HG02884 (cell line): Measurements from ENCODE around the gene CTDNEP1.
A peak's percentile ranks its signal among the peaks of the same experiment; 100 is the strongest.
"Not testable (repeated sequence)": the region's sequence is repeated elsewhere in the genome, so short reads cannot be mapped to it uniquely, and the experiment has no call there.

ENCODE experiments used
- ATAC-seq: cut with Tn5 transposase; IDR thresholded peaks from one replicate; pipeline ENCODE4 v1.9.1; 2021; ENCODE audit warnings: mild to moderate bottlenecking, moderate library complexity; ENCODE audit not compliant: unreplicated experiment

CTDNEP1 gene

GRCh38 chr17:7249214-7249613 is 2.3 kb downstream of the CTDNEP1 start:
- no peak for ATAC-seq

- ATAC-seq = no peak
Measured at GRCh38 chr17:7248796-7249195, 2.7 kb downstream of the CTDNEP1 start.

- ATAC-seq = no peak
Measured at GRCh38 chr17:7246779-7247178, 4.8 kb downstream of the CTDNEP1 start.

DNA sequence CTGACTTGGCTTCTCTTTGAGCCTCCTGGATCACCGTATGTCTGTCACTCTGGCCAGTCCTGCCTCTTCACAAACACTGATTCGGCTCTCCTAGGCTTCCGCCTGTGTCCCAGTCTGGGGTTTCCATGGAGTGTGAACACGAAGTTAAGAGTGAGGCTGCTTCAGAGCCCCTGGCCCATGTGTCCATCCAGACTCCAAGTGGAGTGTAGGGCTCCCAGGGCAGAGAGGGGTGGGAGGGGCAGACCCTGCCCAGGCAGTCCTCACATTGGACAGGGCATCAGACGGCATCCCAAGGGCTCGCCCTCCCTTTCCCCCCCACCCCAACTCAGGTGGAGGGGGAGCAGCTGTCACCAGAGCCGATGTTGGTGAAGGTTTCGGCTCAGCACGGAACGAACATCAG is 7.7 kb downstream of the CTDNEP1 start:
- ATAC-seq = not testable (repeated sequence)

- no peak for ATAC-seq
Measured at GRCh38 chr17:7243453-7243729, 8.1 kb downstream of the CTDNEP1 start.

- ATAC-seq = no peak
Measured at GRCh38 chr17:7242717-7243452, 8.6 kb downstream of the CTDNEP1 start.

- ATAC-seq = no peak
Measured at GRCh38 chr17:7241783-7242716, 9.5 kb downstream of the CTDNEP1 start, which contains the start of gene GABARAP. Gene GABARAP (minus strand): TSS chr17:7242449. CDS start chr17:7242330, 119 bp downstream.

- ATAC-seq = no peak
Measured at GRCh38 chr17:7241090-7241733, 10.3 kb downstream of the CTDNEP1 start.

DNA sequence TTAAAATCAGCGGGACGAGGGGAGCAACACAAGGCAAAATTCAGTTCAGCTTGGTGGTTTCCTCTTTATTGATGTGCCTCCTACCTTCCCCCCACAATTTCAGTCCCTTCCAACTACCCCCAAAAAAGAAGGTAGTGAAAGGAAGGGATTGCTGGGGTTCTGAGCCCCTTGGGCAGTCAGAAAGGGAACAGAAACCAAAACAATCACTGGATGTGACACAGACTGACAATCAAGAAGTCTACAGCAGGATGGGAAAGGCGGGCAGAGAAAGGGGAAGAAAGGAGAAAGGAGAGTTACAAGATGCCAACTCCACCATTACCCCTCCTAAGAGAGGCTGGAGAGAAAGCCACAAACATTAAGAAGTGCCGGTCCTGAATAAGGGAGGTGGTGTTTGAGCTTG is 11.2 kb downstream of the CTDNEP1 start:
- no peak for ATAC-seq

DNA sequence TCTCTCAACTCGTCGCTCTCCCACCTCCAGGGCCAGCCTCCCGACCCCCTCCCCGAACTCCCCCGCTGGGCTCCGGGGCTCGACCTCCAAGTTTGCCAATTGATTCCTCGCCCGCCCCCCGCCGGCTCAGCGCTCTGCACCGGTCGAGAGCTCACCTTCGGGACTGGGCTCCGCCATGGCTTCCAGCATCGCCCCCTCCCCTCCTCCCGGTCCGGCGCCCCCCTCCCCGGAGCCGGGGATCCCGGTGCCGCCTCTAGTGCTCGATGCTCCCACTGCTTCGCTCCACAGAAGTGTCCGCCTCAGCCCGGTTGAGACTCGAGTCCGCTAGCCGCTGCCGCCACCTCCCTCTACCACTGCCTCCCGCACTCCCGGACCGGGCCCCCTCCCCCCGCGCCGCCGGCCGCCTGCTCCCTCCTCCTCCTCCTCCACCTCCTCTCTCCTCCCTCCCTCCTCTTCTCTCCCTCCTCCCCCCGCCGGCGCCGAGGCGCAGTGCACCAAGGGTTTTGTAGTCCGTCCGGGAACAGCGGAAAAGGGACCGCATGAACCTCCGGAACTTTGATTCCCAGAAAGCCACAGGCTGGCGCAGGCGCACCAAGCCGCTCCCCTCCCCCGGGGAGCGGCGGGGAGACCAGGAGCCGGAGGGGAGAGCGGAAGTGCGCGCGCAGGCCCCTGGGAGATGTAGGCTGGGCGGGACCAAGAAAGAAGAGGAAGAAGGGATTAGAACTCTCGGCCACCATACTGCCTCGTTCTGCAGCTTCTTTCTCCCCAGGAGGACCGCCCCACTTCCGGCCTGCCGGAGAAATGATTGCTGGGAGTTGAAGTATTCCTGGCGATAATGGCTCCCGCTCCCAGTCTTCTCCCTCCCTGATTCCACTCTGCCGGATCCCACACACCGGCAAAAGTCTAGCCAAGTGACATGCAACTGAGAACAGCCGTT is 12.2 kb downstream of the CTDNEP1 start, which contains the start of gene PHF23:
Gene PHF23 (minus strand): TSS at position 367 of the 937 bp plus-strand sequence. CDS start 178 bp downstream, at position 189.
- ATAC-seq = peak; percentile 47

DNA sequence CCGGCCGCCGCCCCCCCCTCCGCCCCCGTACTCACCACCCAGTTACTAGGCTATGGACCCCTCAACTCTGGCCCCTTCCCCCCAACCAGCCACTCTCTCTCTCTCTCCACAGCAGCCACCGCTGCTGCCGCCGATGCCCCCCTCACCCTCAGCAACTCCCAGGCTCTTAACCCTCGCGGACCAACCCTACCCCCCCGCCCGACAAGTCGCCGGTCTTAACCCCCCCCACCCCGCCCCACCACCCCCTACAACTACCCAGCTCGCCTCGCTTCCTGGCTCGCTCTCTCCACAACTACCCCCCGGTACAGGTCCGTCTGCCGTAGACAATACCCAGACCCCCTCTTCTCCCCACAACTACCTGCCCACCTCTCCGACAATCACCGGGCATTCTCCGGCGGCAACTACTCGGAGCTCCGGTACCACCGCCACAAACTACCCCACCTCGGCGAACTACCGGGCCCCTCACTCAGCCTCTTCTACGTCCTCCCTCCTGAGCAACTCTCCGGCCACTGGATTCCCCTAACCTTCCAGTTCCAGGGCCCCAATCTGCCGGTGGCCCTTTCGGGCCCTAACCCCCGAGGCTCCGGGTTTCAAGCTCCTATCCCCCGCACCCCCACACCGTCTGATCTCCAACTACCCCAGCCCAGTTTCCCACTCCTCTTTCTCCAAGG is 13.0 kb downstream of the CTDNEP1 start:
- no peak for ATAC-seq

GRCh38 chr17:7237761-7238419 is 13.6 kb downstream of the CTDNEP1 start:
- no peak for ATAC-seq

GRCh38 chr17:7237266-7237760 is 14.2 kb downstream of the CTDNEP1 start:
- ATAC-seq = no peak

GRCh38 chr17:7236808-7237207 is 14.7 kb downstream of the CTDNEP1 start:
- ATAC-seq = no peak

- no peak for ATAC-seq
Measured at GRCh38 chr17:7235693-7236665, 15.6 kb downstream of the CTDNEP1 start.

DNA sequence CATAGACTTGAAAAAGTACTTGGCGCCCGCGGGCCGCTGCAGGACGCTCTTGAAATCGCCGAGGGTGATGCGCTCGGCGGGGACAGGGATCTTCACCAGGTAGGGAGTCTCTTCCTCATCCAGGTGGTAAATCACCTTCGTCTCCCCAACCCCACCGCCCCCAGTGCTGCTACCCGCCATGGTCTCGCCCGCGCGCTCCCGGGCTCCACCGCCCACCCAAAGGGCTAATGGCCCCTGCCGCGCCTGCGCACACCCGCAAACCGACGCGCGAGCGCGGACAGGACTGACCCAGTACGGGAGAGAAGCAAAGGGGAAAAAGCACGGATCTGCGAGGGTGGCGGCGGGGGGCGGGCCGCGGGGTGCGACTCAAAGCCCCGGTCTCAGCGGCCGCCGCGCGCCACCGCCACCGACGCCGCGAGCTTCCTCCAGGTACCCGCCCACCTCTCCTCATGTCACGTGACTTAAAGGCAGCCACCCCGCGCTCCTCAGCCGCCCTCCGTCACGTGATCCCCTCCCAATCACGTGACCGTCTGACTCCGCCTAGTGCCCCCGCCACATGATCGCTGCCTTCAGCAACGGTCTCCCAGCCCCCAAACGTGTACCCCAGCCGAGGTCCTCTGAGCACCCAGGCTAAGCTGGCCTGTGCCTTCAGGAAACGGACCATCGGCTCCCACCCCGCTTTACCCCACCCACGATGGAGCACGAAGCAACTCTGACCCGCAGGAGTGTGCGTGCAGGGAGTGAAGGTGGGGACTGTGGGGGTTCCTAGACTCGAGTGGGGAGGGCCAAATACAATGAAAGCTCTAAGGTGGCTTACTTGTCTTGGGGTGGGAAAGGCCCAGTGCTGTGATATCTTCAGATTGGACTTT is 17.2 kb downstream of the CTDNEP1 start, which contains the start of gene DVL2:
Gene DVL2 (minus strand): TSS at position 435 of the 869 bp plus-strand sequence. CDS start 255 bp downstream, at position 180.
- peak; percentile 36 for ATAC-seq

DNA sequence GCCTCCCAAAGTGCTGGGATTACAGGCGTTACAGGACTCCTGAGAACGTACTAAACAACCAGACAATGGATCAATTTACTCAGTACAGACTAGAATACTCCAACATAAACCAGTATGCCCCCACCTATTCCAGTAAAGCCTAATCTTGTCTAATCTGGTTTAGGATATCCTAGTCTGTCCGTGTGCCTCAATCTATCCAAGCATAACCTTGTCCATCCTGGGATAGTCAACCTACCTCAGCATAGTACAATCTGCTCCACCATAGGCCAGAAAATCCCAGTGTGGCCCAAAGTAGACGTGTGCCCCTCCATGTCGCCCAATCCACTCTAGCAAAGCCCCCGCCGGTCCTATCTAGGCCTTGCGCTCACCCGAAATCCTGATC is 17.8 kb downstream of the CTDNEP1 start:
- no peak for ATAC-seq
